ENCODE data around the gene TEP1.

DNA sequence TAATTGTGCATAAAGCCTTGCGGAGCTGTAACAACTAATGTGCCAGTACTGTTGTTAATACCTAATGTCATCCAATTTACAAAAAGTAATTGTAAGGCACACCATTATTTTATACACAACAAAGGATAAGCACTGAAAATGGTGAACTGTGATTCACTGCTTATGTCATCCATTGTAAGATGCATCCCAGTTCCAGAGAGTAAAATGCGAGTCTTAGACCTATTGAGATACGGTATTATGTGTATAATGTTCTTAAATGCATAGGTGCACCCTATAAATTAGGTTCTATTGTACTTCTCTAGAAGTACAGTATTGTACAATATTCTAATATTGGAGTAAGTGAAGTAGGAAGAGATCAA, 69.5 kb downstream of the TEP1 start:
- TF ChIP-seq, protein P1, sequence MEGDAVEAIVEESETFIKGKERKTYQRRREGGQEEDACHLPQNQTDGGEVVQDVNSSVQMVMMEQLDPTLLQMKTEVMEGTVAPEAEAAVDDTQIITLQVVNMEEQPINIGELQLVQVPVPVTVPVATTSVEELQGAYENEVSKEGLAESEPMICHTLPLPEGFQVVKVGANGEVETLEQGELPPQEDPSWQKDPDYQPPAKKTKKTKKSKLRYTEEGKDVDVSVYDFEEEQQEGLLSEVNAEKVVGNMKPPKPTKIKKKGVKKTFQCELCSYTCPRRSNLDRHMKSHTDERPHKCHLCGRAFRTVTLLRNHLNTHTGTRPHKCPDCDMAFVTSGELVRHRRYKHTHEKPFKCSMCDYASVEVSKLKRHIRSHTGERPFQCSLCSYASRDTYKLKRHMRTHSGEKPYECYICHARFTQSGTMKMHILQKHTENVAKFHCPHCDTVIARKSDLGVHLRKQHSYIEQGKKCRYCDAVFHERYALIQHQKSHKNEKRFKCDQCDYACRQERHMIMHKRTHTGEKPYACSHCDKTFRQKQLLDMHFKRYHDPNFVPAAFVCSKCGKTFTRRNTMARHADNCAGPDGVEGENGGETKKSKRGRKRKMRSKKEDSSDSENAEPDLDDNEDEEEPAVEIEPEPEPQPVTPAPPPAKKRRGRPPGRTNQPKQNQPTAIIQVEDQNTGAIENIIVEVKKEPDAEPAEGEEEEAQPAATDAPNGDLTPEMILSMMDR (IDR thresholded peaks at IDR 0.05): no peak
- no peak for TF ChIP-seq POLR2AphosphoS5 (IDR thresholded peaks at IDR 0.05)

All from upper lobe of left lung (tissue), 4 donors.